Muscle layer of colon (tissue), 2 donors: ENCODE results near the gene FOXM1.

Experiments
- H3K27ac ChIP-seq: one replicate; pipeline ENCODE4 v1.7.0; 2013; ENCODE audit warnings: low read depth, mild to moderate bottlenecking, low read length, moderate library complexity
- H3K27me3 ChIP-seq, 2 donors: one replicate each; pipeline ENCODE4 v1.7.0; 2013; ENCODE audit warnings: low read length in 2 of 2, mild to moderate bottlenecking in 2 of 2; ENCODE audit not compliant: insufficient read depth in 2 of 2, control insufficient read depth in 1 of 2
- H3K36me3 ChIP-seq: one replicate; pipeline ENCODE4 v1.7.0; 2013; ENCODE audit warnings: mild to moderate bottlenecking, low read length; ENCODE audit not compliant: insufficient read depth
- H3K4me1 ChIP-seq: one replicate; pipeline ENCODE4 v1.7.0; 2013; ENCODE audit warnings: mild to moderate bottlenecking, low read length; ENCODE audit not compliant: insufficient read depth
- H3K4me3 ChIP-seq, 2 donors: one replicate each; pipeline ENCODE4 v1.7.0; 2013; ENCODE audit warnings: low read length in 2 of 2, low read depth in 1 of 2, mild to moderate bottlenecking in 1 of 2, moderate library complexity in 1 of 2
- H3K9ac ChIP-seq: one replicate; pipeline ENCODE4 v1.7.0; 2013; ENCODE audit warnings: low read length
- H3K9me3 ChIP-seq: one replicate; pipeline ENCODE4 v1.7.0; 2013; ENCODE audit warnings: mild to moderate bottlenecking, low read length
- donor health status: abdominal sarcoma.
- donor health status: Adenocarcinoma of cecum.

FOXM1 gene

DNA sequence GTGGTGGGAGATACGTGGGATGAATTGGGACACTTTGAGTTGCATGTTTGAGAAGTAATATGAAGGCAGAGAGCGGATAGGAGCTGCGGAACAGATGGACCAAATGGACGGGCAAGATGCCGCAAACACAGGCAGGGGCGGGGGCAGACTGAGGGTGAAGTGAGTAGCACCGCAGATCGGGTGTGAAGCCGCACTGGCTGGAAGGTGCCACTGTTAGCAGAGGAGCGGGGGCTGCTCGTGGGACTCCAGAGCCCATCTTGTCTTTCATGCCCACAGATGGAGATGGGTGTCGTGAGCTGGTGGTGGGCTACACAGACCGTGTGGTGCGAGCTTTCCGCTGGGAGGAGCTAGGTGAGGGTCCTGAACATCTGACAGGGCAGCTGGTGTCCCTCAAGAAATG is 57.2 kb downstream of the FOXM1 start:
- Histone ChIP-seq H3K9me3 (no peaks in the 10 kb centered on the region), H3K27me3 (no peaks in the 10 kb centered on the region), H3K36me3 (peaks cover 73% of the 10 kb centered on the region), H3K9ac (no peak overlapping the region), H3K27ac (no peak overlapping the region), H3K4me3 (no peak overlapping the region), H3K4me1 (no peaks in the 10 kb centered on the region)

DNA sequence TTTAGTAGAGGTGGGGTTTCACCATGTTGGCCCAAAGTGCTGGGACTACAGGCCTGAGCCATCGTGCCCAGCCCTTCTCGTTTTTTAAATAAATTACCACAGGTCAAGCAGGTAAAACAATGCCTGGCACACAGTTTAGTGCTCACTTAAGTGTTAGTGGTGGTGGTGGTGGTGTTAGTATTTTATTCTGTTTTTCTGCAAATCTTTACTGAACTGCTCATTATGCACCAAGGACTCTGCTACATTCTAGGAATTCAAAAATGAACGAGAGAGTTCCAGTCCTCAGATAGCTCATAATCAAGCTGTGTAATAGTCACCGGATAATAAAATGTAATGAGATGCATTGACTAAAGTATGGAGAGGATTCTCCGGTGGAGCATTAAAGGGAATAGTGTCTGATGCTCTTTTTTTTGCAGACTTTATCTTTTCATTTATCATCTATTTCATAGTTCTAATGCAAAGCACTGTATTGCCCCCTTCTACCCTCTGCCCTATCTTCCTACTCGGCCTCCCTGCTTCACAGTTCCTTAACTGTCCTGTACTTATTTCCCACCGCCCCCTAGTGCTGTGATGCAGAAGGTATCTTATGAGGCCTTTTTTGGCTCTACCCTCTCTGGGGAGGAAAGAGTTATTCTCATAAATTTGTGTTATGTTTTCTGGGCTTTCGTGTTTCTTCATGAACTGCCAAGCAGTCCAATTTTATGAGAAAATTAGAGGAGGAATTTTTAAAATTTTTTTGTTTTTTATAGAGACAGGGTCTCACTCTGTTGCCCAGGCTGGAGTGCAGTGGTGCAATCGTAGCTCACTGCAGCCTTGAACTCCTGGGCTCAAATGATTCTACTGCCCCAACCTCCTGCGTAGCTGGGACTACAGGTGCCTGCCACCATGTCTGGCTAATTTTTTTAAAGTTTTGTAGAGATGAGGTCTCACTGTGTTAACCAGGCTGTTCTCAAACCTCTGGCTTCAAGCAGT is 63.5 kb downstream of the FOXM1 start:
- Histone ChIP-seq H3K4me1 (peaks cover 11% of the 10 kb centered on the region), H3K4me3 (peak overlapping the region; percentile 16 to 100), H3K27me3 (no peaks in the 10 kb centered on the region), H3K9me3 (no peaks in the 10 kb centered on the region), H3K9ac (peak overlapping the region; percentile 65), H3K36me3 (peaks cover 19% of the 10 kb centered on the region), H3K27ac (peak overlapping the region; percentile 44)

DNA sequence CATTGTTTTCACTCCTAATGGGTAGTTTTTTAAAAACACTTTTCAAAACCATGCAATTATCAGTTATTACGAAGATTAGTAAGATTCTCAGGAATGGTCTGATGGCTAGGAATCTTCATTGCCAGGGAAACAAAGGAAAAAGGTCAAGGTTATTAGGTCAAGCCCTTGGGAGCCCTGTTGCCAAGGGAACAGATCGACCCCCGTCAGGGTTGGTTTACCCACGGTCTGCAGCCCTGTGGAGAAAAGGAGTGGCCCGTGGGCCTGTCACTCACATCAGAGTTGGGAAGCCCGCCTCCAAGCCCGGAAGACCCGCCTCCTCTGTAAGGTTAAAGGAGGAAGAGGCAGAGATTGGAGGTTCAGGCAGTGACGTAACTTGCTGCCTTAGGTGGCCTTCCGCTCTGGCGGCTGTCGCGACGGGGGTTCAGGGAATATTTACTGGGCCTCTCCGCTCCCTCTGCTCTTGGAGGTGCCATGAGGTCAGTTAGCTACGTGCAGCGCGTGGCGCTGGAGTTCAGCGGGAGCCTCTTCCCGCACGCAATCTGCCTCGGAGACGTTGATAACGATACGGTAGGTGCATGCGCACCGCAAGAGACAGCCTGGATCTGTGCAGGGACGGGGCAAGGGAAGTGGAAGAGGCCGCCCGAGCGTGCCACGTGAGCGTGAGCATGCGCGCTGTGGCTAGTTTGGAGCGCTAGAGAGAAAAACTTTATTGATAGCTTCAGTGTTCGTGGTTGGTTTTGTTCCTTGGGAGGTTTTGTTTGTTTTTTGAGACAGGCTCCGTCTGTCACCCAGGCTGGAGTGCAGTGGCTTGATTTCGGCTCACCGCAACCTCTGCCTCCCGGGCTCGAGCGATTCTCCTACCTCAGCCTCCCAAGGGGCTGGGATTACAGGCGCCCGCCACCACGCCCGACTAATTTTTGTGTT is 64.4 kb downstream of the FOXM1 start, which contains the start of gene ITFG2:
Gene ITFG2 (plus strand): TSS at position 379 of the 924 bp plus-strand sequence. CDS start 93 bp downstream, at position 472.
- H3K27me3 ChIP-seq, result no peaks in the 10 kb centered on the region
- H3K4me1 ChIP-seq, result peaks cover 11% of the 10 kb centered on the region
- peak within 1 kb of the TSS; percentile 44 for H3K27ac ChIP-seq
- peak within 1 kb of the TSS; percentile 16 to 100 for H3K4me3 ChIP-seq
- peak within 1 kb of the TSS; percentile 65 for H3K9ac ChIP-seq
- no peaks in the 10 kb centered on the region for H3K9me3 ChIP-seq
- peaks cover 10% of the 10 kb centered on the region for H3K36me3 ChIP-seq

- Histone ChIP-seq H3K4me3 (peak overlapping the region in 1 of 2 donors; percentile 100), H3K27ac (no peak overlapping the region), H3K4me1 (peaks cover 11% of the 10 kb centered on the region), H3K27me3 (no peaks in the 10 kb centered on the region), H3K9me3 (no peaks in the 10 kb centered on the region), H3K9ac (peak overlapping the region; percentile 65), H3K36me3 (peaks cover 2% of the 10 kb centered on the region)
These were observed 65.2 kb downstream of the FOXM1 start for GRCh38 chr12:2811801-2812200.
